ENCODE data around the gene KCNH4. TPM values are rescaled to one million over a fixed set of nuclear protein-coding genes. Genes with fewer than 3 reads are reported as not detected.

The KCNH4 gene
- total and polyA plus RNA-seq, 2 of the 13 experiments (the other 11 are each of a cell fraction or from before 2014, with no cell fraction given), result 0.01 to 0.09 TPM

DNA sequence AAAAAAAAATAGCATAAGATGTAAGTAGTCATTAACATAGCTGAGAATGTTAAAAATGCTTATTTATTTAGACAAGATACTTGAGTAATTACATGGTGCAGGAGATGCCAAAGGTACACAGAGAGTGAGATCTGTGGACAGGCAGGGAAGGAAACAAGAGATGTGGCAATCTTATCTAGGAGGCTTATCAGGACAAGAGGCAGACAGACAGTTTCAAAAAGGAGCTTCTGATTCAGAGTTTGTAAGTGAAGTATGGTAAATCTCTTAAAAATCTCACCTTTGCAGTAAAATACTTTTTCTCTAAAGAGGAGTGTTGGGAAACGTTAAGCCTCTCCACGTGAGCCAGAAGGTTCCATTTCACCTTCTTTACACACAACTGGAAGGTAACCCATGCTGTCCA is 33.2 kb upstream of the KCNH4 start:
- CTCF ChIA-PET (ENCODE audit: low intra/inter-chr PET ratio, low total read pairs), result no interaction called here
- H3K36me3 ChIP-seq (replicated peaks in 1 of 2; ENCODE audit: control insufficient read depth in 1 of 2, insufficient read depth in 2 of 2, low read length in 2 of 2), result peaks cover 26 to 44% of the 10 kb centered on the region in 2 experiments
- BruUV-seq (replicated peaks), result no TSS peak
- no peaks in the 10 kb centered on the region for H3K27me3 ChIP-seq (ENCODE audit: control insufficient read depth in 1 of 2, insufficient read depth in 2 of 2, low read length in 2 of 2)
- intact Hi-C loops (cut with micrococcal nuclease; ENCODE audit: unreplicated experiment), result no loop called here
- H3K9ac ChIP-seq (ENCODE audit: insufficient read depth, low read depth, low read length), result no peak overlapping the region
- H3K9me3 ChIP-seq (ENCODE audit: low read length), result no peaks in the 10 kb centered on the region
- DNase-seq (ENCODE audit: low spot score) (no peak), ATAC-seq (no peak), FAIRE-seq (no peak)
- in situ Hi-C loops (cut with HindIII; ENCODE audit: extremely low pct_ligation_motif_present, low pct_unique_long_range_greater_than_20kb), result no loop called here
- WGBS (ENCODE audit: low lambda C conversion rate), result 90% methylated on average over 2 of the region's 2 CpGs
- no peaks in the 10 kb centered on the region for H3K4me1 ChIP-seq (ENCODE audit: insufficient read depth, low read length)
- no peak overlapping the region for H3K4me3 ChIP-seq (replicated peaks in 1 of 3; ENCODE audit: insufficient read depth in 1 of 3, low read depth in 2 of 3, low read length in 3 of 3)
- no peak overlapping the region for H3K27ac ChIP-seq (ENCODE audit: extremely low read length, insufficient read depth, low read length)
- no peaks in the 10 kb centered on the region for H3K79me2 ChIP-seq (ENCODE audit: insufficient read depth, low read length)
- TF ChIP-seq AHR (CRISPR knock-in tag; IDR thresholded peaks at IDR 0.05), result no peak
- no peak for TF ChIP-seq GPN1 (CRISPR knock-in tag; IDR thresholded peaks at IDR 0.05; ENCODE audit: borderline replicate concordance)
- TF ChIP-seq MAFK (conservative IDR thresholded peaks at IDR 0.05 in 1 of 2, IDR thresholded peaks at IDR 0.05 in 1 of 2; ENCODE audit: low read length in 2 of 2), result no peak
- TF ChIP-seq ZNF121 (CRISPR knock-in tag; IDR thresholded peaks at IDR 0.05), result no peak
- no peak for TF ChIP-seq ZNF12 (CRISPR knock-in tag; IDR thresholded peaks at IDR 0.05)
- no peak for TF ChIP-seq NFE2 (CRISPR knock-in tag; IDR thresholded peaks at IDR 0.05)
- no peak for TF ChIP-seq TBP (CRISPR knock-in tag; IDR thresholded peaks at IDR 0.05)
- no peak for TF ChIP-seq SMC3 (IDR thresholded peaks at IDR 0.05; ENCODE audit: low read length)
- TF ChIP-seq ZNF879 (CRISPR knock-in tag; IDR thresholded peaks at IDR 0.05), result no peak
- TF ChIP-seq ZNF709 (CRISPR knock-in tag; IDR thresholded peaks at IDR 0.05), result no peak
- TF ChIP-seq, protein P1, sequence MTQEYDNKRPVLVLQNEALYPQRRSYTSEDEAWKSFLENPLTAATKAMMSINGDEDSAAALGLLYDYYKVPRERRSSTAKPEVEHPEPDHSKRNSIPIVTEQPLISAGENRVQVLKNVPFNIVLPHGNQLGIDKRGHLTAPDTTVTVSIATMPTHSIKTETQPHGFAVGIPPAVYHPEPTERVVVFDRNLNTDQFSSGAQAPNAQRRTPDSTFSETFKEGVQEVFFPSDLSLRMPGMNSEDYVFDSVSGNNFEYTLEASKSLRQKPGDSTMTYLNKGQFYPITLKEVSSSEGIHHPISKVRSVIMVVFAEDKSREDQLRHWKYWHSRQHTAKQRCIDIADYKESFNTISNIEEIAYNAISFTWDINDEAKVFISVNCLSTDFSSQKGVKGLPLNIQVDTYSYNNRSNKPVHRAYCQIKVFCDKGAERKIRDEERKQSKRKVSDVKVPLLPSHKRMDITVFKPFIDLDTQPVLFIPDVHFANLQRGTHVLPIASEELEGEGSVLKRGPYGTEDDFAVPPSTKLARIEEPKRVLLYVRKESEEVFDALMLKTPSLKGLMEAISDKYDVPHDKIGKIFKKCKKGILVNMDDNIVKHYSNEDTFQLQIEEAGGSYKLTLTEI (CRISPR knock-in tag; conservative IDR thresholded peaks at IDR 0.05), result no peak
- TF ChIP-seq KLF11 (CRISPR knock-in tag; IDR thresholded peaks at IDR 0.05), result no peak
- TF ChIP-seq RELA (CRISPR knock-in tag; IDR thresholded peaks at IDR 0.05), result no peak
- no peak for TF ChIP-seq ATM (IDR thresholded peaks at IDR 0.05; ENCODE audit: borderline replicate concordance)
- TF ChIP-seq BORCS8-MEF2B (CRISPR knock-in tag; IDR thresholded peaks at IDR 0.05), result no peak
- POLR2A ChIA-PET, result no interaction called here
- no peak overlapping the region for H3K4me2 ChIP-seq (ENCODE audit: low read depth, low read length)
- no peak overlapping the region for H2AFZ ChIP-seq (ENCODE audit: low read length)
- no peaks in the 10 kb centered on the region for H4K20me1 ChIP-seq (ENCODE audit: insufficient read depth, low read length)

Measured in HepG2 (cell line).